PC-9 (cell line): ENCODE data around the gene ADAMTS15. TPM values are rescaled to one million over a fixed set of nuclear protein-coding genes. Genes with fewer than 3 reads are reported as not detected.

Experiments
- BruUV-seq: library from RNA; stranded (reverse); fragments of 400-500 nt; replicated peaks from 2 replicates; lab custom pipeline; 2021; lab: Mats Ljungman, UMichigan
- CTCF ChIA-PET: fragments of 300-600 bp; sonication (Branson Sonifier 250); formaldehyde crosslinking; loops from one replicate; lab custom pipeline; 2022; ENCODE audit warnings: antibody characterized with exemption; lab: Charles Lee
- POLR2A ChIA-PET: fragments of 300-600 bp; sonication (Branson Sonifier 250); formaldehyde crosslinking; loops from one replicate; lab custom pipeline; 2022; ENCODE audit warnings: antibody characterized with exemption; ENCODE audit not compliant: unreplicated experiment; lab: Charles Lee
- DNase-seq, 2 experiments: peaks; one replicate each; pipeline versions ENCODE4 v3.0.0 to v3.0.0-alpha.2; 2015 to 2022; ENCODE audit warnings: mixed read lengths in 1 of 2
- H2AFZ ChIP-seq: fragments of 200-600 bp; sonication (generic); 2 replicates; pipeline ENCODE4 v1.8.1; 2017; ENCODE audit warnings: antibody characterized with exemption
- H3F3A ChIP-seq: fragments of 200-600 bp; sonication (generic); 2 replicates; pipeline ENCODE4 v1.8.1; 2017; ENCODE audit warnings: antibody characterized with exemption, mild to moderate bottlenecking, low read depth; ENCODE audit not compliant: insufficient read depth
- H3K27ac ChIP-seq: fragments of 200-600 bp; sonication (generic); 2 replicates; pipeline ENCODE4 v1.6.1; 2016; ENCODE audit warnings: mixed run types
- H3K27me3 ChIP-seq: fragments of 200-600 bp; sonication (generic); 2 replicates; pipeline ENCODE4 v1.6.1; 2016; ENCODE audit warnings: low read depth, mixed run types; ENCODE audit not compliant: insufficient read depth
- H3K36me3 ChIP-seq: fragments of 200-600 bp; sonication (generic); 2 replicates; pipeline ENCODE4 v1.6.1; 2016; ENCODE audit warnings: low read depth, mixed run types
- H3K4me1 ChIP-seq: fragments of 200-600 bp; sonication (generic); replicated peaks from 2 replicates; pipeline ENCODE4 v1.6.1; 2016; ENCODE audit warnings: mixed run types; ENCODE audit not compliant: insufficient read depth
- H3K4me2 ChIP-seq: fragments of 200-600 bp; sonication (generic); 2 replicates; pipeline ENCODE4 v1.6.1; 2017; ENCODE audit warnings: mixed run types
- H3K4me3 ChIP-seq: fragments of 200-600 bp; sonication (generic); 2 replicates; pipeline ENCODE4 v1.6.1; 2016; ENCODE audit warnings: mixed run types
- H3K79me2 ChIP-seq: fragments of 200-600 bp; sonication (generic); 2 replicates; pipeline ENCODE4 v1.6.1; 2017; ENCODE audit warnings: low read depth, mixed run types
- H3K9me2 ChIP-seq: fragments of 200-600 bp; sonication (generic); 2 replicates; pipeline ENCODE4 v1.8.1; 2017; ENCODE audit warnings: mild to moderate bottlenecking; ENCODE audit not compliant: insufficient read depth
- H3K9me3 ChIP-seq: fragments of 200-600 bp; sonication (generic); 2 replicates; pipeline ENCODE4 v1.8.1; 2016; ENCODE audit warnings: low read depth; ENCODE audit not compliant: insufficient read depth
- H4K20me1 ChIP-seq: fragments of 200-600 bp; sonication (generic); 2 replicates; pipeline ENCODE4 v1.8.1; 2017; ENCODE audit not compliant: insufficient read depth
- CTCF ChIP-seq: fragments of 200-600 bp; sonication (generic); conservative IDR thresholded peaks from 2 replicates; pipeline ENCODE4 v1.6.1; 2017; ENCODE audit warnings: mixed run types, antibody characterized with exemption, mild to moderate bottlenecking, moderate library complexity
- EZH2 ChIP-seq: fragments of 200-600 bp; sonication (generic); IDR thresholded peaks from 2 replicates; pipeline ENCODE4 v1.8.0; 2017; ENCODE audit warnings: antibody characterized with exemption, low read depth
- intact Hi-C: fragments of 100-400 bp; cut with micrococcal nuclease; formaldehyde crosslinking; loops from one replicate; pipeline ENCODE4 v1.10.0; 2022; ENCODE audit not compliant: unreplicated experiment
- total RNA-seq: library from RNA; stranded (reverse); gene quantifications from 2 replicates; pipeline ENCODE4 v1.2.3, GENCODE V29; 2021

The ADAMTS15 gene
- total RNA-seq, 1 experiment from 2014 or later, result 2.2 TPM

- BruUV-seq, result no TSS peak
- no peaks in the 10 kb centered on the region for H3K9me3 ChIP-seq
- peaks cover 9% of the 10 kb centered on the region; the same call in 1 of the 2 replicates for H3K27me3 ChIP-seq
- no peak overlapping the region for H2AFZ ChIP-seq
- H4K20me1 ChIP-seq, result no peaks in the 10 kb centered on the region
- ChIA-PET POLR2A (no interaction called here), CTCF (interaction anchor here (0.7 kb wide), 2 partner anchors 484 to 595 kb away, joined by 3 to 4 read pairs; no protein-coding TSS in a partner anchor)
- no peaks in the 10 kb centered on the region for H3K79me2 ChIP-seq
- H3F3A ChIP-seq, result 0 out of 2 replicates have a peak, but pooled peaks cover under 1% of the 10 kb centered on the region
- no peak overlapping the region for H3K27ac ChIP-seq
- no peak for DNase-seq
- H3K4me3 ChIP-seq, result no peak overlapping the region
- no peaks in the 10 kb centered on the region; the same call in 1 of the 2 replicates for H3K4me1 ChIP-seq
- TF ChIP-seq EZH2, result no peak
- TF ChIP-seq CTCF, result no peak
- no peaks in the 10 kb centered on the region for H3K36me3 ChIP-seq
- H3K4me2 ChIP-seq, result no peak overlapping the region
- intact Hi-C loops, result no loop called here
- H3K9me2 ChIP-seq, result no peaks in the 10 kb centered on the region
Measured at GRCh38 chr11:130408401-130408890, 40.0 kb upstream of the ADAMTS15 start.

- H3K9me2 ChIP-seq, result no peaks in the 10 kb centered on the region
- H3K4me3 ChIP-seq, result no peak overlapping the region
- H3K27me3 ChIP-seq, result peaks cover 9% of the 10 kb centered on the region; the same call in 1 of the 2 replicates
- BruUV-seq, result no TSS peak
- 0 out of 2 replicates have a peak, but pooled peaks cover 5% of the 10 kb centered on the region for H3F3A ChIP-seq
- no peak overlapping the region for H3K4me2 ChIP-seq
- H2AFZ ChIP-seq, result no peak overlapping the region
- ChIA-PET CTCF (no interaction called here), POLR2A (no interaction called here)
- H3K9me3 ChIP-seq, result no peaks in the 10 kb centered on the region
- no peak for TF ChIP-seq EZH2
- no peak for TF ChIP-seq CTCF
- no peak for DNase-seq
- no peak overlapping the region for H3K27ac ChIP-seq
- H3K79me2 ChIP-seq, result no peaks in the 10 kb centered on the region
- H3K36me3 ChIP-seq, result no peaks in the 10 kb centered on the region
- no peaks in the 10 kb centered on the region; the same call in 1 of the 2 replicates for H3K4me1 ChIP-seq
- H4K20me1 ChIP-seq, result no peaks in the 10 kb centered on the region
- intact Hi-C loops, result no loop called here
Measured at GRCh38 chr11:130408901-130409300, 39.5 kb upstream of the ADAMTS15 start.

GRCh38 chr11:130409594-130410388 lies 38.7 kb upstream of the ADAMTS15 start:
- 0 out of 2 replicates have a peak, but pooled peaks cover 5% of the 10 kb centered on the region for H3F3A ChIP-seq
- no peaks in the 10 kb centered on the region for H3K9me2 ChIP-seq
- no peak overlapping the region for H3K27ac ChIP-seq
- intact Hi-C loops, result no loop called here
- no peaks in the 10 kb centered on the region for H3K36me3 ChIP-seq
- ChIA-PET CTCF (no interaction called here), POLR2A (no interaction called here)
- H3K9me3 ChIP-seq, result no peaks in the 10 kb centered on the region
- BruUV-seq, result no TSS peak
- H2AFZ ChIP-seq, result no peak overlapping the region
- no peak overlapping the region for H3K4me3 ChIP-seq
- H4K20me1 ChIP-seq, result no peaks in the 10 kb centered on the region
- no peaks in the 10 kb centered on the region for H3K79me2 ChIP-seq
- no peak for DNase-seq
- no peak for TF ChIP-seq CTCF
- TF ChIP-seq EZH2, result no peak
- H3K4me1 ChIP-seq, result no peaks in the 10 kb centered on the region; the same call in 1 of the 2 replicates
- H3K27me3 ChIP-seq, result peaks cover 9% of the 10 kb centered on the region; the same call in 1 of the 2 replicates
- no peak overlapping the region for H3K4me2 ChIP-seq
